GM18505 (cell line): Measurements from ENCODE around the gene ADGRL3.
"Not testable (repeated sequence)": the region's sequence is repeated elsewhere in the genome, so short reads cannot be mapped to it uniquely, and the experiment has no call there.

Experiments
- ATAC-seq: cut with Tn5 transposase; IDR thresholded peaks from one replicate; pipeline ENCODE4 v1.9.1; 2021; ENCODE audit not compliant: unreplicated experiment
- POLR2A ChIP-seq: IDR thresholded peaks from 4 replicates; pipeline ENCODE4 v1.6.1; 2011; ENCODE audit warnings: borderline replicate concordance; ENCODE audit not compliant: insufficient read depth, insufficient read length; ENCODE audit errors: extremely low read depth

The ADGRL3 gene

GRCh38 chr4:61320631-61321030, 120.5 kb downstream of the ADGRL3 start:
- ATAC-seq, result no peak
- TF ChIP-seq POLR2A, result no peak

- TF ChIP-seq POLR2A, result no peak
- no peak for ATAC-seq
These were observed 132.6 kb downstream of the ADGRL3 start for GRCh38 chr4:61332693-61333092.

DNA sequence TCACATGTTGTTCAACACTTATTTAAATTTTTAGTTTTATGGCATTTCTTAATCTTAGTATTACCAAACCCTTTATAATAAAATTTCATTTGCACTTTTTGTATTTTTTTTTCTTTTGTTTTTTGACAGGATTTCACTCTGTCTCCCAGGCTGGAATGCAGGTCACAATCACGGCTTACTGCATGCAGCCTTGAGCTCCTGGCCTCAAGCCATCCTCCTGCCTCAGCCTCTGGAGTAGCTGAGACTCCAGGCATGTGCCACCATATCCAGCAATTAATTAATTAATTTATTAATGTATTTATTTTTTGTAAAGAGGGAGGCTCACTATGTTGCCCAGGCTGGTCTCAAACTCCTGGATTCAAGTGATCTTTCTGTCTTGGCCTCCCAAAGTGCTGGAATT, 133.4 kb downstream of the ADGRL3 start:
- no peak for ATAC-seq
- TF ChIP-seq POLR2A, result no peak

GRCh38 chr4:61335241-61335763, 135.2 kb downstream of the ADGRL3 start:
- no peak for ATAC-seq
- no peak for TF ChIP-seq POLR2A

- no peak for TF ChIP-seq POLR2A
- no peak for ATAC-seq
These were observed 136.4 kb downstream of the ADGRL3 start for GRCh38 chr4:61336488-61336887.

GRCh38 chr4:61336916-61337315, 136.8 kb downstream of the ADGRL3 start:
- no peak for ATAC-seq
- TF ChIP-seq POLR2A, result no peak

DNA sequence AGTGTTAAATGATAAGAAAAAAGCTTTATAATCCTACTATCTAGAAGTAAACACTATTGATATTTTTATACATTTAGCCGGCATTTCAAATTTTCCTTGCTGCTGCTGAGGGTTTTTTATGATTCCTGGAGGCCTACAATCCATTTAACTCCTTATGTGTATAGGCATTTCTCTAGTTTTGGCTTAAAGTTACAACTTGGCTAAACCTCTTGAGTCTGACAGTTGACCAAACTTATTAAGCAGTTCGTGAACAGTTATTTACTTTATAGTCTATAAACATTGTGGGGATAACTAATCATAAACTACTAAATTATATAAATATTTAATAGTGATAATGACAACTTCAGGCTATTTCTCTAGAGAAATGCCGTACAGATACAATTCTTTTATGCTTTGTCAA, 141.9 kb downstream of the ADGRL3 start:
- no peak for TF ChIP-seq POLR2A
- no peak for ATAC-seq

- no peak for ATAC-seq
- no peak for TF ChIP-seq POLR2A
These were observed 150.8 kb downstream of the ADGRL3 start for GRCh38 chr4:61350932-61351331.

DNA sequence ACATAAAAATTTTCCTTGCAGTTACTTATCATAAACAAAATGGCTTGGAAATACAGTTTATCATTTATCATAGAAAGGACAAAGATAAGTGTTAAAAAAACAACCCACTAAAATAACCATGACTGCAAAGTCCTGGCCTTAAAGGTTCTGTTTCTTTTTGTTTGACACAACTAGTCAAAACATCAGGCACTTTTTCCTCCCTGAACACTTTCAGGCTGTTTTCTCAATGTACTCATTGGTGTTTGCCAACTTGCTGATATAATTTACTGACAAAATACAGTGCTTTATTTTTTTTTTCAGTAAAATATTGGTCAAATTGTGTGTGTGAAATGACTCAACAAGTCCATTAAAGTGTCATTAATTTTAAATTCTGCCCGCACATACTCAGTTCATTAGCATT, 156.6 kb downstream of the ADGRL3 start:
- TF ChIP-seq POLR2A, result no peak
- no peak for ATAC-seq

DNA sequence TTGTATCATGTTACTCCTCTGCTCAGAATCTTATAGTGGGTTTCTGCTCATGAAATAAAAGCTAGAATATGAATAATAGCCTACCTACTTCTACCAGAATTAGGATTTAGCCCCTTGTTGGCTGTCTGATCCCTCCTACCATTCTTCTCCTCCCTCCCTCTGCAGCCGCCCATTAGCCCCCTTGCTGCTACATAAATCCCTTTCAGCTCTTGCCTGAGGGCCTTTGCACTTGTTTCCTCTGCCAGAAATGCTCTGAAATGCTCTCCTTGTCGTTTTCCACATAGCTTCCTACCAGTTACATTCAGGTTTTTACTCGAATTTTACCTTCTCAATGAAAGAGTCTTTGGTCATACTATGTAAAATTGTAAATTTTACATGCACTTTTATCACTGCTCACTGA, 159.2 kb downstream of the ADGRL3 start:
- no peak for TF ChIP-seq POLR2A
- no peak for ATAC-seq

GRCh38 chr4:61372817-61373216, 172.7 kb downstream of the ADGRL3 start:
- ATAC-seq, result not testable (repeated sequence)

DNA sequence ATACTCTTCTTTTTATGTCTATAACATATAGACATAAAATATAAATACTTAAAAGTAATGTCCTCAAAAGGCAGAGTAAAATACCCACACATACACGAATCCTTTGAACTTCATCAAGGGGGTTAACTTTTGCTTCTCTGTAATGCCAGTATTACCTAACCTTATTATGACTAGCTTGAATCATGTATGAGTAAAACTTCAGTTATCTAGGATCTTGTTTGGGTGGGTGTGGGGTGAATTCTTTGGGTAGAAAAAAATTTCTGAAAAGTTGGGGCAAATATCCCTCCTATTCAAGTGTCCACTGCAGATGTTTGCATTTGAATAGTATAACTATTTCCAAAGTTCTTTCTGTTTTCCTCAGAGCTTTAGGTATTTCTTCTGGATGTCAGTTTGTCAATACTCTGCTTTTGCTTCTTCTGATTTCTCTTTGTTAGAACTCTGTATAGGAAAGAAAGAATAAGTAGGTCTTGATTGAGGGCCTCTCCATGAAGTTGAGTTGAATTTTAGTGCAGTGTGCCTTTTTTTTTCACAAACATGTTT, 173.8 kb downstream of the ADGRL3 start:
- no peak for TF ChIP-seq POLR2A
- ATAC-seq, result no peak

DNA sequence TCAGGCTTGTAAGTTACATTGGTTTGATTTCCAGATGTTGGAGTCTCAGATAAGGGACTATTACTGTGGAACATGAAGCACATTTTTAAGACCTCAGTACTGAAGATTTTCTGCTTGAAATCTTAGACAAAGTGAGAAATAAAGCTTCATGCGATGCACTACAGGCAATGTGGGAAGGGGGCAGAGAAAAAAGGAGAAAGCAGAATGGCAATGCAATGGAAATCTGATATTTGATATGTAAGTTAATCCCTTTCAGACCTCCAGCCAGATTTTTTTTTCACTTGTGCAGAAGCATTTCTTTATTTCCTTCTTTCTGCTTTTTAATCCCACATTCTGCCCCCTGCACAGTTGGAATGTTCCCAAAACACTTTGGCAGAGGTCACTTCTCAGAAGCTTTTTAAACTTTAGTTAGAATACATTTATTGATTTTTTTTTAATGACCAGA, 174.3 kb downstream of the ADGRL3 start:
- ATAC-seq, result no peak
- no peak for TF ChIP-seq POLR2A

GRCh38 chr4:61375301-61375700, 175.2 kb downstream of the ADGRL3 start:
- no peak for ATAC-seq

GRCh38 chr4:61376301-61376700, 176.2 kb downstream of the ADGRL3 start:
- TF ChIP-seq POLR2A, result no peak
- no peak for ATAC-seq

More at GRCh38 chr4:61375301-61375700, 175.2 kb downstream of the ADGRL3 start:
- TF ChIP-seq POLR2A, result no peak
